ENCODE measurements around the gene FABP6. TPM values are rescaled to one million over a fixed set of nuclear protein-coding genes. Genes with fewer than 3 reads are reported as not detected.

The FABP6 gene
- total RNA-seq, 1 donor from 2014 or later: 4.8 TPM

GRCh38 chr5:160285316-160285715 lies 56.0 kb downstream of the FABP6 start:
- Histone ChIP-seq H3K9ac (no peak overlapping the region), H3F3A (ENCODE audit: low read depth) (peaks cover 34% of the 10 kb centered on the region), H3K9me3 (ENCODE audit: low read depth) (no peaks in the 10 kb centered on the region), H4K20me1 (ENCODE audit: low read depth) (peaks cover 80% of the 10 kb centered on the region), H3K36me3 (no peaks in the 10 kb centered on the region), H3K4me2 (no peak overlapping the region), H3K27ac (no peak overlapping the region), H3K27me3 (peaks cover 52% of the 10 kb centered on the region), H3K4me3 (no peak overlapping the region), H2AFZ (replicated peaks) (no peak overlapping the region), H3K4me1 (peaks cover 13% of the 10 kb centered on the region), H3K79me2 (ENCODE audit: low read depth) (peaks cover 9% of the 10 kb centered on the region)
- peaks cover 49% of the 10 kb centered on the region for H3K4me1 Mint-ChIP-seq
- H3K4me3 Mint-ChIP-seq: no peak overlapping the region
- DNase-seq (ENCODE audit: low spot score): no peak
- H3K27me3 Mint-ChIP-seq (ENCODE audit: insufficient read depth, low read depth): peaks cover 6% of the 10 kb centered on the region
- no peaks in the 10 kb centered on the region for H3K9me3 Mint-ChIP-seq
- no peak overlapping the region for H3K27ac Mint-ChIP-seq
- H3K36me3 Mint-ChIP-seq: peaks cover 10% of the 10 kb centered on the region
- no peak for TF ChIP-seq EZH2 (IDR thresholded peaks at IDR 0.05)
- TF ChIP-seq, protein P1, sequence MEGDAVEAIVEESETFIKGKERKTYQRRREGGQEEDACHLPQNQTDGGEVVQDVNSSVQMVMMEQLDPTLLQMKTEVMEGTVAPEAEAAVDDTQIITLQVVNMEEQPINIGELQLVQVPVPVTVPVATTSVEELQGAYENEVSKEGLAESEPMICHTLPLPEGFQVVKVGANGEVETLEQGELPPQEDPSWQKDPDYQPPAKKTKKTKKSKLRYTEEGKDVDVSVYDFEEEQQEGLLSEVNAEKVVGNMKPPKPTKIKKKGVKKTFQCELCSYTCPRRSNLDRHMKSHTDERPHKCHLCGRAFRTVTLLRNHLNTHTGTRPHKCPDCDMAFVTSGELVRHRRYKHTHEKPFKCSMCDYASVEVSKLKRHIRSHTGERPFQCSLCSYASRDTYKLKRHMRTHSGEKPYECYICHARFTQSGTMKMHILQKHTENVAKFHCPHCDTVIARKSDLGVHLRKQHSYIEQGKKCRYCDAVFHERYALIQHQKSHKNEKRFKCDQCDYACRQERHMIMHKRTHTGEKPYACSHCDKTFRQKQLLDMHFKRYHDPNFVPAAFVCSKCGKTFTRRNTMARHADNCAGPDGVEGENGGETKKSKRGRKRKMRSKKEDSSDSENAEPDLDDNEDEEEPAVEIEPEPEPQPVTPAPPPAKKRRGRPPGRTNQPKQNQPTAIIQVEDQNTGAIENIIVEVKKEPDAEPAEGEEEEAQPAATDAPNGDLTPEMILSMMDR (IDR thresholded peaks at IDR 0.05): no peak
- no peak for TF ChIP-seq EZH2phosphoT487 (IDR thresholded peaks at IDR 0.05)

DNA sequence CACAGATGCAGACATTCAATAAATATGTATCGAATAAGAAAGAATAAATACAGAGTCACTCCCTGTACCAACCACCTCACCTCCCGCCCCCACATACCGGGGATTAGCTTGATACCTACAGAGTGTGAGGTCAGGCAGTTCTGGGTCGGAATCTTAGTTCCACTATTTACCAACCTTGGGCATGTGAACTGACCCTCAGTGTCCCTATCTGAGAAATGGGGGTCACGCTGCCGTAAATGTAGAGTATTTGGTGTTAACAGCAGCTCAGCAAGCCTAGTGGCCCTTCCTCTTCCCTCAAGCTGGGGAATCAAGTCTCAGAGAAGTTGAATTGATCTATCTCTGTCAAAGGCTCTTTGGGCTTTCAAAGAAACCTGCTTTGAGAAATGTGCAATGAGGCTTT lies 57.6 kb downstream of the FABP6 start:
- H3F3A ChIP-seq (ENCODE audit: low read depth): peaks cover 34% of the 10 kb centered on the region
- H3K4me2 ChIP-seq: peak overlapping the region; percentile 63
- no peaks in the 10 kb centered on the region for H3K36me3 ChIP-seq
- H3K79me2 ChIP-seq (ENCODE audit: low read depth): peaks cover 9% of the 10 kb centered on the region
- peak overlapping the region; percentile 49 for H3K27ac ChIP-seq
- Mint-ChIP-seq H3K27me3 (ENCODE audit: insufficient read depth, low read depth) (peaks cover 6% of the 10 kb centered on the region), H3K9me3 (no peaks in the 10 kb centered on the region), H3K27ac (peak overlapping the region; percentile 92), H3K4me1 (peaks cover 49% of the 10 kb centered on the region), H3K36me3 (peaks cover 10% of the 10 kb centered on the region), H3K4me3 (peak overlapping the region; percentile 67)
- H2AFZ ChIP-seq (replicated peaks): no peak overlapping the region
- H3K9ac ChIP-seq: no peak overlapping the region
- no peak for DNase-seq (ENCODE audit: low spot score)
- H3K9me3 ChIP-seq (ENCODE audit: low read depth): no peaks in the 10 kb centered on the region
- no peak for TF ChIP-seq EZH2 (IDR thresholded peaks at IDR 0.05)
- TF ChIP-seq EZH2phosphoT487 (IDR thresholded peaks at IDR 0.05): no peak
- TF ChIP-seq, protein P1 (IDR thresholded peaks at IDR 0.05): no peak
- H3K4me3 ChIP-seq: peak overlapping the region; percentile 10
- H3K27me3 ChIP-seq: peaks cover 63% of the 10 kb centered on the region
- H3K4me1 ChIP-seq: peaks cover 13% of the 10 kb centered on the region
- H4K20me1 ChIP-seq (ENCODE audit: low read depth): peaks cover 77% of the 10 kb centered on the region

GRCh38 chr5:160287378-160288051 lies 58.2 kb downstream of the FABP6 start:
- DNase-seq (ENCODE audit: low spot score): peak; percentile 96
- peaks cover 49% of the 10 kb centered on the region for H3K4me1 Mint-ChIP-seq

More at GRCh38 chr5:160287378-160288051, 58.2 kb downstream of the FABP6 start:
- Histone ChIP-seq H3K9me3 (ENCODE audit: low read depth) (no peaks in the 10 kb centered on the region), H4K20me1 (ENCODE audit: low read depth) (peaks cover 73% of the 10 kb centered on the region), H3K27ac (peak overlapping the region; percentile 49), H3K4me2 (peak overlapping the region; percentile 63), H3K27me3 (peaks cover 63% of the 10 kb centered on the region), H3K4me1 (peaks cover 13% of the 10 kb centered on the region), H3K4me3 (peak overlapping the region; percentile 10), H3K9ac (no peak overlapping the region), H3K36me3 (no peaks in the 10 kb centered on the region), H3F3A (ENCODE audit: low read depth) (peaks cover 31% of the 10 kb centered on the region), H2AFZ (replicated peaks) (no peak overlapping the region), H3K79me2 (ENCODE audit: low read depth) (peaks cover 9% of the 10 kb centered on the region)
- TF ChIP-seq EZH2 (IDR thresholded peaks at IDR 0.05) (no peak), EZH2phosphoT487 (IDR thresholded peaks at IDR 0.05) (peak; percentile 90)
- Mint-ChIP-seq H3K27ac (peak overlapping the region; percentile 92), H3K4me3 (peak overlapping the region; percentile 67), H3K27me3 (ENCODE audit: insufficient read depth, low read depth) (peaks cover 6% of the 10 kb centered on the region), H3K36me3 (peaks cover 8% of the 10 kb centered on the region), H3K9me3 (no peaks in the 10 kb centered on the region)

Other genes with a start within 250 kb of the FABP6 start
- 45.2 and 50.0 TPM in 2 replicates for gene TTC1, start 220.4 kb upstream of the FABP6 start, total RNA-seq (ENCODE audit: low replicate concordance)
- 37.1 and 49.0 TPM in 2 replicates for gene PWWP2A, start 110.1 kb upstream of the FABP6 start, total RNA-seq (ENCODE audit: low replicate concordance)
- gene CCNJL, start 83.1 kb downstream of the FABP6 start, total RNA-seq (ENCODE audit: low replicate concordance): 8.4 and 9.4 TPM in 2 replicates
- 0.06 and 0.25 TPM in 2 replicates for gene C1QTNF2, start 141.1 kb downstream of the FABP6 start, total RNA-seq (ENCODE audit: low replicate concordance)
- 15.8 and 25.3 TPM in 2 replicates for gene FAM200C, start 170.5 kb downstream of the FABP6 start, total RNA-seq (ENCODE audit: low replicate concordance)
- 41.2 and 48.5 TPM in 2 replicates for gene SLU7, start 189.6 kb downstream of the FABP6 start, total RNA-seq (ENCODE audit: low replicate concordance)
- 425 and 435 TPM in 2 replicates for gene PTTG1, start 192.3 kb downstream of the FABP6 start, total RNA-seq (ENCODE audit: low replicate concordance)